Liver (tissue), 9 donors: ENCODE measurements around the gene DPF3. TPM values are rescaled to one million over a fixed set of nuclear protein-coding genes. Genes with fewer than 3 reads are reported as not detected.

Experiments used
- DNase-seq: peaks from one replicate; pipeline ENCODE4 v3.0.0-alpha.2; 2017; ENCODE audit warnings: low spot score
- H3K27ac ChIP-seq, 2 donors: one replicate each; pipeline ENCODE4 v1.7.0; 2013; ENCODE audit warnings: inconsistent platforms in 2 of 2, low read length in 2 of 2, control low read depth in 1 of 2, low read depth in 1 of 2, mild to moderate bottlenecking in 1 of 2
- H3K27me3 ChIP-seq, 4 donors: one replicate each; pipeline versions ENCODE4 v1.6.1 to v1.7.0; 2013; ENCODE audit warnings: low read length in 3 of 4, inconsistent platforms in 1 of 4, mild to moderate bottlenecking in 1 of 4, moderate library complexity in 1 of 4; ENCODE audit not compliant: control insufficient read depth in 4 of 4, insufficient read depth in 4 of 4
- H3K36me3 ChIP-seq, 4 donors: one replicate each; pipeline versions ENCODE4 v1.6.1 to v1.7.0; 2013; ENCODE audit warnings: low read length in 3 of 4, mild to moderate bottlenecking in 3 of 4, low read depth in 1 of 4, moderate library complexity in 1 of 4; ENCODE audit not compliant: control insufficient read depth in 4 of 4, insufficient read depth in 3 of 4
- H3K4me1 ChIP-seq, 4 donors: one replicate each; pipeline versions ENCODE4 v1.6.1 to v1.7.0; 2013; ENCODE audit warnings: low read length in 3 of 4, mild to moderate bottlenecking in 3 of 4, moderate library complexity in 1 of 4; ENCODE audit not compliant: control insufficient read depth in 4 of 4, insufficient read depth in 4 of 4
- H3K4me3 ChIP-seq, 3 donors: one replicate each; pipeline versions ENCODE4 v1.6.1 to v1.7.0; 2013; ENCODE audit warnings: low read length in 3 of 3, control low read depth in 1 of 3, low read depth in 1 of 3, mild to moderate bottlenecking in 1 of 3
- H3K9ac ChIP-seq, 2 donors: one replicate each; pipeline ENCODE4 v1.7.0; 2013; ENCODE audit warnings: low read length in 2 of 2, mild to moderate bottlenecking in 2 of 2, moderate library complexity in 2 of 2, control low read depth in 1 of 2, low read depth in 1 of 2
- H3K9me3 ChIP-seq, 4 donors: one replicate each; pipeline versions ENCODE4 v1.6.1 to v1.7.0; 2013; ENCODE audit warnings: low read length in 3 of 4; ENCODE audit not compliant: control insufficient read depth in 4 of 4
- ATF3 ChIP-seq: IDR thresholded peaks from 2 replicates; pipeline ENCODE4 v1.6.1; 2016; ENCODE audit warnings: antibody characterized with exemption
- CTCF ChIP-seq: fragments of 150-350 bp; IDR thresholded peaks from 2 replicates; pipeline ENCODE4 v1.5.1; 2017; ENCODE audit warnings: improper control_type of control experiment, low read depth, low read length; ENCODE audit not compliant: missing input control
- EGR1 ChIP-seq, 2 donors: IDR thresholded peaks; 2 replicates each; pipeline ENCODE4 v1.6.1; 2016 to 2018; ENCODE audit warnings: antibody characterized with exemption in 2 of 2, low read depth in 2 of 2
- FOXA1 ChIP-seq: IDR thresholded peaks from 2 replicates; pipeline ENCODE4 v1.6.1; 2016; ENCODE audit warnings: antibody characterized with exemption
- FOXA2 ChIP-seq: IDR thresholded peaks from 2 replicates; pipeline ENCODE4 v1.6.1; 2016; ENCODE audit warnings: antibody characterized with exemption
- GABPA ChIP-seq, 2 donors: IDR thresholded peaks in 1 of 2; conservative IDR thresholded peaks in 1 of 2; 2 replicates each; pipeline ENCODE4 v1.6.1; 2016; ENCODE audit warnings: antibody characterized with exemption in 2 of 2, mild to moderate bottlenecking in 1 of 2, moderate library complexity in 1 of 2
- HNF4A ChIP-seq, 2 donors: conservative IDR thresholded peaks; 2 replicates each; pipeline ENCODE4 v1.6.1; 2016; ENCODE audit warnings: antibody characterized with exemption in 2 of 2, mild to moderate bottlenecking in 2 of 2
- HNF4G ChIP-seq: IDR thresholded peaks from 2 replicates; pipeline ENCODE4 v1.6.1; 2016; ENCODE audit warnings: antibody characterized with exemption
- JUND ChIP-seq, 2 donors: IDR thresholded peaks; 2 replicates each; pipeline ENCODE4 v1.6.1; 2016; ENCODE audit warnings: antibody characterized with exemption in 2 of 2
- MAX ChIP-seq: IDR thresholded peaks from 2 replicates; pipeline ENCODE4 v1.6.1; 2016; ENCODE audit warnings: antibody characterized with exemption
- NR2F2 ChIP-seq: IDR thresholded peaks from 2 replicates; pipeline ENCODE4 v1.6.1; 2016; ENCODE audit warnings: antibody characterized with exemption
- RAD21 ChIP-seq, 2 donors: IDR thresholded peaks; 2 replicates each; pipeline ENCODE4 v1.6.1; 2016; ENCODE audit warnings: antibody characterized with exemption in 2 of 2, mild to moderate bottlenecking in 2 of 2
- REST ChIP-seq: IDR thresholded peaks from 2 replicates; pipeline ENCODE4 v1.6.1; 2016; ENCODE audit warnings: antibody characterized with exemption, mild to moderate bottlenecking
- RXRA ChIP-seq, 2 donors: IDR thresholded peaks; 2 replicates each; pipeline ENCODE4 v1.6.1; 2017 to 2018; ENCODE audit warnings: antibody characterized with exemption in 2 of 2, mild to moderate bottlenecking in 1 of 2
- SP1 ChIP-seq: IDR thresholded peaks from 2 replicates; pipeline ENCODE4 v1.6.1; 2018; ENCODE audit warnings: antibody characterized with exemption, mild to moderate bottlenecking
- TAF1 ChIP-seq: conservative IDR thresholded peaks from 2 replicates; pipeline ENCODE4 v1.6.1; 2016; ENCODE audit warnings: antibody characterized with exemption, mild to moderate bottlenecking
- YY1 ChIP-seq: IDR thresholded peaks from 2 replicates; pipeline ENCODE4 v1.6.1; 2016; ENCODE audit warnings: antibody characterized with exemption, mild to moderate bottlenecking
- ZBTB33 ChIP-seq: IDR thresholded peaks from 2 replicates; pipeline ENCODE4 v1.6.1; 2016; ENCODE audit warnings: antibody characterized with exemption
- WGBS: extraction: QIAGEN DNeasy Blood & Tissue Kit; methylation state at CpG from one replicate; pipeline ENCODE4 v1.1.7; 2013; 5-methylcytosine and 5-hydroxymethylcytosine counted together
- polyA plus RNA-seq, 2 donors: library from polyadenylated mRNA; stranded (reverse) in 1 of 2; unstranded in 1 of 2; fragments of 200-250 nt in 1 of 2; fragments of >200 nt in 1 of 2; fragmentation: Nextera tagmentation in 1 of 2; extraction: Ambion mirVana in 1 of 2; gene quantifications; one replicate each; pipeline versions ENCODE4 v1.2.1 to v1.2.3, GENCODE V29; 2013 to 2015
- total RNA-seq, 2 donors: library from RNA; depleted of rRNA; stranded (reverse); fragments of >200 nt; gene quantifications; one replicate each; pipeline ENCODE4 v1.2.3, GENCODE V29; 2014
- donor health status: healthy.
- donor health status: healthy.
- donor health status: healthy.
- donor health status: healthy.
- donor health status: healthy.

Gene DPF3
- total and polyA plus RNA-seq, 4 donors = 1.1 to 23.2 (median 2.5) TPM

- Histone ChIP-seq H3K27me3 (no peaks in the 10 kb centered on the region), H3K36me3 (no peaks in the 10 kb centered on the region), H3K27ac (no peak overlapping the region), H3K4me1 (no peaks in the 10 kb centered on the region), H3K4me3 (no peak overlapping the region), H3K9me3 (peaks cover 0 to 3% (median 0%) of the 10 kb centered on the region in 4 donors), H3K9ac (no peak overlapping the region)
- TF ChIP-seq HNF4A (conservative IDR thresholded peaks at IDR 0.05) (no peak), YY1 (no peak), MAX (no peak), ZBTB33 (no peak), JUND (IDR thresholded peaks at IDR 0.05) (no peak), ATF3 (no peak), CTCF (no peak), NR2F2 (no peak), RXRA (IDR thresholded peaks at IDR 0.05) (no peak), HNF4G (no peak), TAF1 (no peak), GABPA (IDR thresholded peaks at IDR 0.05 in 1 of 2, conservative IDR thresholded peaks at IDR 0.05 in 1 of 2) (no peak), EGR1 (IDR thresholded peaks at IDR 0.05; ENCODE audit: low read depth in 2 of 2) (no peak), FOXA1 (no peak), RAD21 (IDR thresholded peaks at IDR 0.05) (no peak), REST (no peak), SP1 (no peak), FOXA2 (no peak)
- DNase-seq = no peak
- WGBS = 96% methylated on average over 4 of the region's 4 CpGs
Observed at GRCh38 chr14:72634691-72635616, 258.9 kb downstream of the DPF3 start.
